Liver (tissue), 9 donors: ENCODE results near the gene PIGM. TPM values are rescaled to one million over a fixed set of nuclear protein-coding genes. Genes with fewer than 3 reads are reported as not detected.
"Not testable (repeated sequence)": the region's sequence is repeated elsewhere in the genome, so short reads cannot be mapped to it uniquely, and the experiment has no call there.

Experiments used
- DNase-seq: peaks from one replicate; pipeline ENCODE4 v3.0.0-alpha.2; 2017; ENCODE audit warnings: low spot score
- H3K27ac ChIP-seq, 2 donors: one replicate each; pipeline ENCODE4 v1.7.0; 2013; ENCODE audit warnings: inconsistent platforms in 2 of 2, low read length in 2 of 2, control low read depth in 1 of 2, low read depth in 1 of 2, mild to moderate bottlenecking in 1 of 2
- H3K27me3 ChIP-seq, 4 donors: one replicate each; pipeline versions ENCODE4 v1.6.1 to v1.7.0; 2013; ENCODE audit warnings: low read length in 3 of 4, inconsistent platforms in 1 of 4, mild to moderate bottlenecking in 1 of 4, moderate library complexity in 1 of 4; ENCODE audit not compliant: control insufficient read depth in 4 of 4, insufficient read depth in 4 of 4
- H3K36me3 ChIP-seq, 4 donors: one replicate each; pipeline versions ENCODE4 v1.6.1 to v1.7.0; 2013; ENCODE audit warnings: low read length in 3 of 4, mild to moderate bottlenecking in 3 of 4, low read depth in 1 of 4, moderate library complexity in 1 of 4; ENCODE audit not compliant: control insufficient read depth in 4 of 4, insufficient read depth in 3 of 4
- H3K4me1 ChIP-seq, 4 donors: one replicate each; pipeline versions ENCODE4 v1.6.1 to v1.7.0; 2013; ENCODE audit warnings: low read length in 3 of 4, mild to moderate bottlenecking in 3 of 4, moderate library complexity in 1 of 4; ENCODE audit not compliant: control insufficient read depth in 4 of 4, insufficient read depth in 4 of 4
- H3K4me3 ChIP-seq, 3 donors: one replicate each; pipeline versions ENCODE4 v1.6.1 to v1.7.0; 2013; ENCODE audit warnings: low read length in 3 of 3, control low read depth in 1 of 3, low read depth in 1 of 3, mild to moderate bottlenecking in 1 of 3
- H3K9ac ChIP-seq, 2 donors: one replicate each; pipeline ENCODE4 v1.7.0; 2013; ENCODE audit warnings: low read length in 2 of 2, mild to moderate bottlenecking in 2 of 2, moderate library complexity in 2 of 2, control low read depth in 1 of 2, low read depth in 1 of 2
- H3K9me3 ChIP-seq, 4 donors: one replicate each; pipeline versions ENCODE4 v1.6.1 to v1.7.0; 2013; ENCODE audit warnings: low read length in 3 of 4; ENCODE audit not compliant: control insufficient read depth in 4 of 4
- ATF3 ChIP-seq: IDR thresholded peaks from 2 replicates; pipeline ENCODE4 v1.6.1; 2016; ENCODE audit warnings: antibody characterized with exemption
- CTCF ChIP-seq: fragments of 150-350 bp; IDR thresholded peaks from 2 replicates; pipeline ENCODE4 v1.5.1; 2017; ENCODE audit warnings: improper control_type of control experiment, low read depth, low read length; ENCODE audit not compliant: missing input control
- FOXA1 ChIP-seq: IDR thresholded peaks from 2 replicates; pipeline ENCODE4 v1.6.1; 2016; ENCODE audit warnings: antibody characterized with exemption
- HNF4G ChIP-seq: IDR thresholded peaks from 2 replicates; pipeline ENCODE4 v1.6.1; 2016; ENCODE audit warnings: antibody characterized with exemption
- MAX ChIP-seq: IDR thresholded peaks from 2 replicates; pipeline ENCODE4 v1.6.1; 2016; ENCODE audit warnings: antibody characterized with exemption
- REST ChIP-seq: IDR thresholded peaks from 2 replicates; pipeline ENCODE4 v1.6.1; 2016; ENCODE audit warnings: antibody characterized with exemption, mild to moderate bottlenecking
- TAF1 ChIP-seq: conservative IDR thresholded peaks from 2 replicates; pipeline ENCODE4 v1.6.1; 2016; ENCODE audit warnings: antibody characterized with exemption, mild to moderate bottlenecking
- YY1 ChIP-seq: IDR thresholded peaks from 2 replicates; pipeline ENCODE4 v1.6.1; 2016; ENCODE audit warnings: antibody characterized with exemption, mild to moderate bottlenecking
- ZBTB33 ChIP-seq: IDR thresholded peaks from 2 replicates; pipeline ENCODE4 v1.6.1; 2016; ENCODE audit warnings: antibody characterized with exemption
- WGBS: extraction: QIAGEN DNeasy Blood & Tissue Kit; methylation state at CpG from one replicate; pipeline ENCODE4 v1.1.7; 2013; 5-methylcytosine and 5-hydroxymethylcytosine counted together
- polyA plus RNA-seq, 2 donors: library from polyadenylated mRNA; stranded (reverse) in 1 of 2; unstranded in 1 of 2; fragments of 200-250 nt in 1 of 2; fragments of >200 nt in 1 of 2; fragmentation: Nextera tagmentation in 1 of 2; extraction: Ambion mirVana in 1 of 2; gene quantifications; one replicate each; pipeline versions ENCODE4 v1.2.1 to v1.2.3, GENCODE V29; 2013 to 2015
- total RNA-seq, 2 donors: library from RNA; depleted of rRNA; stranded (reverse); fragments of >200 nt; gene quantifications; one replicate each; pipeline ENCODE4 v1.2.3, GENCODE V29; 2014
- donor health status: healthy.
- donor health status: healthy.
- donor health status: healthy.
- donor health status: healthy.
- donor health status: healthy.

PIGM gene
- total and polyA plus RNA-seq, 4 donors, result 2.9 to 4.2 (median 3.6) TPM

- no peak overlapping the region for H3K9ac ChIP-seq
- H3K9me3 ChIP-seq, result no peaks in the 10 kb centered on the region
- no peak for TF ChIP-seq CTCF
- WGBS, result 89% methylated on average over 1 of the region's 1 CpG
- no peak for DNase-seq
- H3K27ac ChIP-seq, result no peak overlapping the region
- no peaks in the 10 kb centered on the region for H3K27me3 ChIP-seq
- no peak overlapping the region for H3K4me3 ChIP-seq
- H3K4me1 ChIP-seq, result peaks cover 0 to 12% (median 4%) of the 10 kb centered on the region in 4 donors
- H3K36me3 ChIP-seq, result no peaks in the 10 kb centered on the region
These were observed 18.8 kb upstream of the PIGM start for GRCh38 chr1:160050619-160051018.

- WGBS, result 82% methylated on average over 2 of the region's 2 CpGs
- not testable (repeated sequence) for H3K36me3 ChIP-seq, DNase-seq, H3K9me3 ChIP-seq, H3K4me3 ChIP-seq, H3K27ac ChIP-seq, H3K27me3 ChIP-seq, H3K9ac ChIP-seq
- H3K4me1 ChIP-seq, result peaks cover 0 to 15% (median 5%) of the 10 kb centered on the region in 4 donors
These were observed 18.4 kb upstream of the PIGM start for GRCh38 chr1:160050182-160050581.

- no peak overlapping the region for H3K27ac ChIP-seq
- no peaks in the 10 kb centered on the region for H3K36me3 ChIP-seq
- no peaks in the 10 kb centered on the region for H3K9me3 ChIP-seq
- no peak for DNase-seq
- no peak overlapping the region for H3K9ac ChIP-seq
- peaks cover 0 to 15% (median 5%) of the 10 kb centered on the region in 4 donors for H3K4me1 ChIP-seq
- 84% methylated on average over 3 of the region's 3 CpGs for WGBS
- no peak for TF ChIP-seq ZBTB33
- no peak for TF ChIP-seq TAF1
- no peak for TF ChIP-seq HNF4G
- TF ChIP-seq ATF3, result no peak
- no peak for TF ChIP-seq FOXA1
- TF ChIP-seq REST, result no peak
- TF ChIP-seq YY1, result no peak
- TF ChIP-seq MAX, result no peak
- no peaks in the 10 kb centered on the region for H3K27me3 ChIP-seq
- H3K4me3 ChIP-seq, result no peak overlapping the region
These were observed 17.3 kb upstream of the PIGM start for GRCh38 chr1:160049101-160049500.
